A549 (cell line): Measurements from ENCODE around the gene PPP6R1. TPM values are rescaled to one million over a fixed set of nuclear protein-coding genes. Genes with fewer than 3 reads are reported as not detected.

Experiments
- ATAC-seq, 2 experiments: fragments of 200-7000 bp in 1 of 2; fragments of >200 bp in 1 of 2; cut with Nextera tagmentation in 1 of 2; cut with Tn5 transposase in 1 of 2; 3 replicates each; pipeline versions ENCODE4 v1.8.0 to v1.9.1; 2018 to 2020; ENCODE audit warnings: mild to moderate bottlenecking in 1 of 2, moderate library complexity in 1 of 2
- CTCF ChIA-PET: fragments of 300-600 bp; sonication (Branson Sonifier 250); formaldehyde crosslinking; extraction: SDS; loops from one replicate; lab custom pipeline; 2021; ENCODE audit warnings: antibody characterized with exemption, inconsistent platforms; lab: Yijun Ruan, JAX
- POLR2A ChIA-PET: fragments of 350-600 bp; formaldehyde crosslinking; extraction: SDS; loops from one replicate; lab custom pipeline; 2021; ENCODE audit warnings: antibody characterized with exemption, inconsistent platforms; lab: Yijun Ruan, JAX
- DNase-seq, 2 experiments: peaks; one replicate each; pipeline versions ENCODE4 v3.0.0 to v3.0.0-alpha.2; 2011 to 2016; ENCODE audit warnings: low read depth in 1 of 2, low spot score in 1 of 2
- FAIRE-seq: peaks from 2 replicates; lab custom pipeline; 2011; peaks lifted over from hg19 to GRCh38; lab: Jason Lieb, UNC
- H3K27ac ChIP-seq, 2 experiments: fragments of >200 bp; sonication (Bioruptor Twin); formaldehyde crosslinking; 3 replicates each; pipeline ENCODE4 v1.5.1; 2016 to 2017
- H3K4me1 ChIP-seq: fragments of >200 bp; sonication (Bioruptor Twin); formaldehyde crosslinking; 3 replicates; pipeline ENCODE4 v1.6.1; 2016
- H3K4me2 ChIP-seq: fragments of >200 bp; sonication (Bioruptor Twin); formaldehyde crosslinking; 3 replicates; pipeline ENCODE4 v1.6.1; 2016
- H3K4me3 ChIP-seq: fragments of >200 bp; sonication (Bioruptor Twin); formaldehyde crosslinking; 3 replicates; pipeline ENCODE4 v1.5.1; 2016
- H3K9me3 ChIP-seq: fragments of >200 bp; sonication (Bioruptor Twin); formaldehyde crosslinking; 3 replicates; pipeline ENCODE4 v1.6.1; 2016
- CHD4 ChIP-seq: fragments of 200-600 bp; sonication (generic); IDR thresholded peaks from 2 replicates; pipeline ENCODE4 v1.6.1; 2016; ENCODE audit warnings: antibody characterized with exemption, mild to moderate bottlenecking, borderline replicate concordance
- E2F6 ChIP-seq: IDR thresholded peaks from 2 replicates; pipeline ENCODE4 v1.6.1; 2012; ENCODE audit warnings: low read depth, borderline replicate concordance
- EHF ChIP-seq: fragments of 250-450 bp; sonication (Bioruptor Pico); IDR thresholded peaks from 2 replicates; pipeline ENCODE4 v1.5.0; 2020; ENCODE audit warnings: mild to moderate bottlenecking
- ELK1 ChIP-seq: fragments of 150-350 bp; IDR thresholded peaks from 2 replicates; pipeline ENCODE4 v1.6.1; 2014; ENCODE audit warnings: low read depth, mild to moderate bottlenecking, low read length
- EP300 ChIP-seq, 2 experiments: fragments of >200 bp; sonication (Bioruptor Twin); formaldehyde crosslinking; IDR thresholded peaks; 2 replicates in 1 of 2; 3 replicates in 1 of 2; pipeline ENCODE4 v1.6.1; 2016 to 2017
- ESRRA ChIP-seq: fragments of 150-350 bp; IDR thresholded peaks from 2 replicates; pipeline ENCODE4 v1.6.1; 2014; ENCODE audit warnings: mild to moderate bottlenecking, low read length, borderline replicate concordance
- FOSL2 ChIP-seq, 2 experiments: fragments of 450-650 bp in 1 of 2; fragments of >200 bp in 1 of 2; sonication (Bioruptor Twin) in 1 of 2; formaldehyde crosslinking; IDR thresholded peaks; 2 replicates each; pipeline versions ENCODE4 v1.5.0 to v1.6.1; 2016 to 2020; ENCODE audit warnings: mild to moderate bottlenecking in 1 of 2, moderate library complexity in 1 of 2
- FOXS1 ChIP-seq: fragments of 250-450 bp; sonication (Bioruptor Pico); IDR thresholded peaks from 2 replicates; pipeline ENCODE4 v1.5.0; 2020; ENCODE audit warnings: mild to moderate bottlenecking, moderate library complexity
- GATA3 ChIP-seq: IDR thresholded peaks from 2 replicates; pipeline ENCODE4 v1.6.1; 2012; ENCODE audit warnings: borderline replicate concordance
- HEYL ChIP-seq: fragments of 250-450 bp; sonication (Bioruptor Pico); IDR thresholded peaks from 2 replicates; pipeline ENCODE4 v1.8.0; 2021; ENCODE audit warnings: mild to moderate bottlenecking, moderate library complexity
- HOXB5 ChIP-seq: fragments of 250-450 bp; sonication (Bioruptor Pico); IDR thresholded peaks from 2 replicates; pipeline ENCODE4 v1.5.0; 2020; ENCODE audit warnings: mild to moderate bottlenecking, moderate library complexity
- KDM5A ChIP-seq: fragments of 200-600 bp; sonication (generic); IDR thresholded peaks from 2 replicates; pipeline ENCODE4 v1.6.1; 2016; ENCODE audit warnings: antibody characterized with exemption, mild to moderate bottlenecking
- MAFK ChIP-seq: fragments of 450-650 bp; IDR thresholded peaks from 2 replicates; pipeline ENCODE4 v1.6.1; 2014; ENCODE audit not compliant: partially characterized antibody
- MAX ChIP-seq: IDR thresholded peaks from 2 replicates; pipeline ENCODE4 v1.6.1; 2012
- MYC ChIP-seq: IDR thresholded peaks from 2 replicates; pipeline ENCODE4 v1.6.1; 2012; ENCODE audit warnings: mild to moderate bottlenecking, inconsistent platforms, low read length, improper control_type of control experiment, borderline replicate concordance
- PBX3 ChIP-seq: IDR thresholded peaks from 2 replicates; pipeline ENCODE4 v1.6.1; 2012
- POLR2A ChIP-seq: IDR thresholded peaks from 2 replicates; pipeline ENCODE4 v1.6.1; 2012; ENCODE audit warnings: mild to moderate bottlenecking, low read length
- RAD21 ChIP-seq, 2 experiments: fragments of >200 bp in 1 of 2; sonication (Bioruptor Twin) in 1 of 2; formaldehyde crosslinking in 1 of 2; IDR thresholded peaks in 1 of 2; conservative IDR thresholded peaks in 1 of 2; 2 replicates in 1 of 2; 3 replicates in 1 of 2; pipeline ENCODE4 v1.6.1; 2012 to 2018; ENCODE audit warnings: inconsistent platforms in 1 of 2
- RCOR1 ChIP-seq: fragments of 150-350 bp; IDR thresholded peaks from 2 replicates; pipeline ENCODE4 v1.6.1; 2014; ENCODE audit warnings: antibody characterized with exemption, low read length, low read depth
- RFX5 ChIP-seq: fragments of 450-650 bp; IDR thresholded peaks from 2 replicates; pipeline ENCODE4 v1.7.1; 2014; ENCODE audit warnings: antibody characterized with exemption, mild to moderate bottlenecking, moderate library complexity
- SMC3 ChIP-seq: fragments of >200 bp; sonication (Bioruptor Twin); formaldehyde crosslinking; IDR thresholded peaks from 3 replicates; pipeline ENCODE4 v1.6.1; 2018; ENCODE audit warnings: inconsistent platforms
- SREBF2 ChIP-seq: fragments of 450-650 bp; IDR thresholded peaks from 2 replicates; pipeline ENCODE4 v1.6.1; 2014; ENCODE audit warnings: mild to moderate bottlenecking, moderate library complexity
- ZSCAN20 ChIP-seq: fragments of 250-450 bp; sonication (Bioruptor Pico); IDR thresholded peaks from 2 replicates; pipeline ENCODE4 v1.8.0; 2022; ENCODE audit warnings: mild to moderate bottlenecking, moderate library complexity
- WGBS: methylation state at CpG from one replicate; pipeline ENCODE4 v1.1.6; 2017; ENCODE audit errors: missing lambda C conversion rate; 5-methylcytosine and 5-hydroxymethylcytosine counted together
- polyA plus RNA-seq, 4 experiments: library from polyadenylated mRNA; depleted of rRNA in 3 of 4; stranded (reverse); fragments of >200 nt; fragmentation: RNase III in 1 of 4; extraction: RNeasy Plus Mini Kit Qiagen cat#74134 plus additional on column Dnase treatment in 1 of 4; gene quantifications; 2 replicates in 3 of 4; 3 replicates in 1 of 4; pipeline ENCODE4 v1.2.3, GENCODE V29; 2011 to 2017
- TF ChIP-seq, protein P1 (sequence below): fragments of >200 bp; sonication (Bioruptor Twin); formaldehyde crosslinking; IDR thresholded peaks from 3 replicates; pipeline ENCODE4 v1.6.1; 2016

The PPP6R1 gene
- polyA plus RNA-seq, 2 of the 4 experiments (the other 2 are of a cell fraction), result 42.9 to 78.0 TPM

GRCh38 chr19:55230329-55230728 lies 28.5 kb downstream of the PPP6R1 start:
- ChIA-PET CTCF (interaction anchor here (0.7 to 1.9 kb wide), 3 partner anchors 8 to 50 kb away, joined by 3 to 6 read pairs (median 4); no protein-coding TSS in a partner anchor), POLR2A (no interaction called here)
- no peak for ATAC-seq
- 80% methylated on average over 13 of the region's 13 CpGs for WGBS
- FAIRE-seq, result no peak
- no peak for TF ChIP-seq ESRRA
- TF ChIP-seq GATA3, result no peak
- no peak for TF ChIP-seq FOSL2 (IDR thresholded peaks at IDR 0.05)
- no peak for TF ChIP-seq FOSL2 (CRISPR knock-in tag; IDR thresholded peaks at IDR 0.05)
- no peak for TF ChIP-seq MAFK
- TF ChIP-seq HOXB5, result no peak
- TF ChIP-seq KDM5A, result no peak
- no peak for TF ChIP-seq EHF
- no peak for TF ChIP-seq HEYL
- TF ChIP-seq POLR2A, result no peak
- TF ChIP-seq RAD21 (conservative IDR thresholded peaks at IDR 0.05 in 1 of 2, IDR thresholded peaks at IDR 0.05 in 1 of 2), result no peak
- no peak for TF ChIP-seq RFX5
- TF ChIP-seq, protein P1, sequence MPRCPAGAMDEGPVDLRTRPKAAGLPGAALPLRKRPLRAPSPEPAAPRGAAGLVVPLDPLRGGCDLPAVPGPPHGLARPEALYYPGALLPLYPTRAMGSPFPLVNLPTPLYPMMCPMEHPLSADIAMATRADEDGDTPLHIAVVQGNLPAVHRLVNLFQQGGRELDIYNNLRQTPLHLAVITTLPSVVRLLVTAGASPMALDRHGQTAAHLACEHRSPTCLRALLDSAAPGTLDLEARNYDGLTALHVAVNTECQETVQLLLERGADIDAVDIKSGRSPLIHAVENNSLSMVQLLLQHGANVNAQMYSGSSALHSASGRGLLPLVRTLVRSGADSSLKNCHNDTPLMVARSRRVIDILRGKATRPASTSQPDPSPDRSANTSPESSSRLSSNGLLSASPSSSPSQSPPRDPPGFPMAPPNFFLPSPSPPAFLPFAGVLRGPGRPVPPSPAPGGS, result no peak
- TF ChIP-seq ZSCAN20 (CRISPR knock-in tag), result no peak
- no peak for TF ChIP-seq ELK1
- no peak for TF ChIP-seq PBX3
- TF ChIP-seq E2F6, result no peak
- H3K4me1 ChIP-seq, result peaks cover 19% of the 10 kb centered on the region
- H3K9me3 ChIP-seq, result no peaks in the 10 kb centered on the region
- H3K4me3 ChIP-seq, result no peak overlapping the region
- no peak for DNase-seq
- no peak overlapping the region for H3K4me2 ChIP-seq
- H3K27ac ChIP-seq, result no peak overlapping the region

DNA sequence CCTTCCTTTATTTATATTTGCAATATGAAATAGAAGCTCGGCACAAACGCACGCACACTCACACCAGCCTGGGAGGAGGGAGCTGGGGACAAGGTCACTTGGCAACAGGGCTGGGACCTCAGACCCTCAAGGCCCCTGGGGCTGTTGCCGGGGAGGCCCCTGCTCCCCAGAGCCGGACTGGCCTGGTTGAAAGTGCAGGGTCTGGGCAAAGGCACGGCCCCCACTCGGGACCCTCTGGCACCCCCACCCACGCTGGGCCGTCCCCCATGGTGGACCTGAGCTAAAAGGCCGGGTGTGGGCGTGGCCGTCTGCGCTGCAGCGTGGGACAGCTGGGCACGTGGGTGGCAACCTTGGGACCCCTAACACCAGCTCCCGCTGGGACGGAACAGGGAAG lies 29.0 kb downstream of the PPP6R1 start:
- Histone ChIP-seq H3K4me2 (no peak overlapping the region), H3K27ac (no peak overlapping the region), H3K4me1 (peaks cover 19% of the 10 kb centered on the region), H3K9me3 (no peaks in the 10 kb centered on the region), H3K4me3 (no peak overlapping the region)
- no peak for FAIRE-seq
- POLR2A ChIA-PET, result no interaction called here
- 84% methylated on average over 17 of the region's 17 CpGs for WGBS
- CTCF ChIA-PET, result interaction anchor here (0.6 to 1.9 kb wide), 5 partner anchors 9 to 132 kb away, joined by 3 to 6 read pairs (median 3); no protein-coding TSS in a partner anchor
- ATAC-seq, result no peak
- no peak for DNase-seq
- TF ChIP-seq SMC3, result no peak
- TF ChIP-seq FOXS1 (CRISPR knock-in tag), result no peak
- TF ChIP-seq, protein P1, result no peak
- no peak for TF ChIP-seq MAX
- no peak for TF ChIP-seq MYC
- no peak for TF ChIP-seq CHD4
- TF ChIP-seq RCOR1, result no peak
- TF ChIP-seq FOSL2 (IDR thresholded peaks at IDR 0.05), result no peak
- TF ChIP-seq FOSL2 (CRISPR knock-in tag; IDR thresholded peaks at IDR 0.05), result no peak
- TF ChIP-seq E2F6, result no peak
- TF ChIP-seq RFX5, result no peak
- TF ChIP-seq EP300 (IDR thresholded peaks at IDR 0.05), result no peak
- no peak for TF ChIP-seq SREBF2
